Stimulated activated CD4-positive, alpha-beta T cell treated with anti-CD3 and anti-CD28 coated beads, Interleukin-12 subunit alpha, Interleukin-12 subunit beta, amount 100 ng/mL, for 4 hours (primary cell): ENCODE measurements around the gene LIN7B.
"Not testable (repeated sequence)": the region's sequence is repeated elsewhere in the genome, so short reads cannot be mapped to it uniquely, and the experiment has no call there.

Source experiments
- DNase-seq: peaks from one replicate; pipeline ENCODE4 v3.0.0-alpha.2; 2020

Gene LIN7B

GRCh38 chr19:49146408-49146770, 32.2 kb downstream of the LIN7B start:
- not testable (repeated sequence) for DNase-seq

GRCh38 chr19:49148044-49148682, 34.0 kb downstream of the LIN7B start:
- DNase-seq = no peak

DNA sequence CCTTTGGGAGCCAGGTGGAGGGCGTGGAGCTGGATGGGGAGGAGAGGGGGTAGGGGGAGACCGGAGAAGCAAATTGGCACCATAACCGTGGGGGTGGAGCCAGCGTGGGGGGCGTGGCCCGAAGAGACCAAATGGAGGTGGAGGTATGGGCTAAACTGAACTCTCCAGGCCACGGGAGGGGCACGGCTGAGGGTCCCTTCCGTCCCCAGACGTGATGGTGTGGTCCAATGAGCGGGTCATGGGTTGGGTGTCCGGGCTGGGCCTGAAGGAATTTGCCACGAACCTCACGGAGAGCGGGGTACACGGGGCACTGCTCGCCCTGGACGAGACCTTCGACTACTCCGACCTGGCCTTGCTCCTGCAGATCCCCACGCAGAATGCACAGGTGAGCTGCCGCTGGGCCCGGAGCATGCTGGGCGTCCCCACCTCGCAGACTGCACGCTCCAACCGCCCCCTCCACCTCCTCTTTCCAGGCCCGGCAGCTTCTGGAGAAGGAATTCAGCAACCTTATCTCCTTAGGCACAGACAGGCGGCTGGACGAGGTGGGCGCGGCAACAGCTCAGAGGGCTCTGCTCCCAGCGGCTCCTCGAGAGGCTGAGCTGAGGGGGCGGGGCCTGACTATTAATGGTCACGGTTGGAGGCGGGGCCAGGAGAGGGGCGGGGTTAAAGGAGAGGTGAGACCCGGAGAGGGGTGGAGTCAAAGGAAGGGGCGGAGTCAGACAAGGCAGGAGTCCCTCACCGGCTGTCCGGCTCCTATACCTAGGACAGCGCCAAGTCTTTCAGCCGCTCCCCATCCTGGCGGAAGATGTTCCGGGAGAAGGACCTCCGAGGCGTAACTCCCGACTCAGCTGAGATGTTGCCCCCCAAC, 34.8 kb downstream of the LIN7B start:
- DNase-seq = peak; percentile 77

DNA sequence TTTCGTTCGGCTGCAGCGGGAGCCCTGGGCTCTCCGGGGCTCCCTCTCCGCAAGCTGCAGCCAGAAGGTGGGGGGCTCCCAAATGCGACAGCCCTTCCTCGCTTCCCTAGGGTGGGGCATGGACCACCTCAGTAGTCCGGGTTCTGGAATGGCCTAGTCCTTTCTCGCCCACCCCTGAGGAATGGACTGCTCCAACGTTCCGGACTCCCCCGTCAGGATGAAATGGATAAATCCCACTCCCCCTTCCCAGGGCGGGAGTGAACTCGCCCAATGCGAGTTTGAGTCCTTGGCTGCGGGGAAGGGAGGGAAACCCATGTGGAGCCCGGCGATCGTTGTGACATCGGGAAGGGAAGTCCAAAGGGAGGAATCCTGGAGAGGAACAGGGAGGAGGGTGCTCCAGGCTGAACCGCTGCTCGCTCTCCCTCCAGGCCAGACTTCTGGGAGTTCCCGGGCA, 35.5 kb downstream of the LIN7B start:
- DNase-seq = no peak

DNA sequence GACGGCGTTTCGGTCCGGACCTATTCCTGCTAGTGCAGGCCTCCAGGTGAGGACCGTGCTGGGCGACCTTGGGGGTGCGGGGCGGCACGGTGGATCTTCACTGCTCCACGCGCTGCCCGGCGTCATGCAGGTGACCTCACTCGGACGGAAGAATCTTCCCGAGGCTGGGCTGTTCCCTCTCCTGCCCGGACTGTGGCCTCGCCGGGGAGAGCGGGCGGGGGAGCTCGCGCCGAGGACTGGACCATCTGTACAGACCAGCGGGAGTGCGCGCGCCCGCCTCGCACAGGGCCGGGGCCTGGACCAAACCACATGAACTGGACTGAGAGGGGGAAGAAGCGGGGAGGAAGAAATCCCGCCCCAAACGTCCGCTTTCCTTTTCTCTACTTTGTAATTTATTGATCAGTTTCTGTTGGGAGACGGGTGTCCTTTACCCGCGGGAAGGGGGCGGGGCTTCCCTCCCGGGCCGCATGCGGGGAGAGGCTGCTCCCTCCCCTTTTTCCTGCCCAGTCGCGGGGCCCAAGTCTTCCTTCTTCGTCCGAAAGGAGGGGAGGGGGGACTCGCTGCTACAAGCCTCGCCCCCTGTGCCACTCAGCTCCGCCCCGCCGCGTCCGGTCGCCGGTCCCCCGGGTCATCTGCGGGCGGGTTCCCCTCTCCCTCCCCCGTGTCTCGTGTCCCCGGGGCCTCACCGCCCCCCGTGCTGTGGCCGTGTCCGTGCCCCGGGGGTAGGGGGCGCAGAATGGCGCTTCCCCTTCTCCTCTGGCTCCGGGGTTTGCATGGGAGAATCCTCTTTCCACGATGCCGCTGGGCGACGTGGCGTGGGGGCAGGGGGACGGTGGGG, 36.2 kb downstream of the LIN7B start:
- DNase-seq = peak; percentile 41

- no peak for DNase-seq
Observed at GRCh38 chr19:49150944-49151243, 36.7 kb downstream of the LIN7B start.

DNA sequence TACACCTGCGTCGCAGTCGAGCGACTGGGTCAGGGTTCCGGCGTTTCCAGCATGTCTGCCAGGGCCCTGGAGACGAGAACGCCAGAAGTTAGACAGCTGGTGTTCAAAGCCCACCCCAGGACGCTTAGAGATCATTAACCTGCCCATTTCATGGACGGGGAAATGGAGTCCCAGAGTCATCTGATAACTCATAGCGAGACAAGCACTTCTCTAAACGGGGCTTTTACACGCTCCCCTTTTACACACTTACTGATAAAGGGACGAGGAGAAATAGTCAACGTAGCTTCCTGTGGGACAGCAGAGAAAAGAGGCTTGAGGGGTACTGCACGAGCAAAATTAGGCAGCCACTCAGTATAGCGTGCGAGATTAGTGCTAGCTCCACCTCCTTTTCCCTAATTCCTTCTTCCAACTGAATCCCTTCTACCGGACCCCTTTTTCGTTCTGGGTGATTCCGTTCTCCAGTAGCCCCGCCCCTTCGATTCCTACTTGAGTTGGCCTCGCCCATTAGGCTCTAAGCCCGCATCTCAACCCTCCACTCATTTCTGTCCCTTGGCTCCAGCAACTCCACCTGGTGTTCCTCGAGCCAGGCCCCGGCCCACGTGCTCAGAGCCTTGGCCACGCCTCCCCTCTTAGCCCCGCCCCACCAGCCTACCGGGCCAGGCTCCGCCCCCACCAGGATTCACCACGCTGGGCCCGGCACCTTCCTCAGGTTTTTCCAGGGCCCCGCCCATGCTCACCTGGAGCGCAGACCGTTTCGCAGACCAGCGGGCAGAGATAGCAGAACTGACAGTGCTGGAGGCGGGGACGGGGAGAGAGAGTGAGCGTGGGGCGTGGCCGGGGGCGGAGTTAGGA, 37.3 kb downstream of the LIN7B start:
- no peak for DNase-seq

- DNase-seq = no peak
Observed at GRCh38 chr19:49152119-49152550, 38.0 kb downstream of the LIN7B start.

GRCh38 chr19:49153167-49153809, 39.1 kb downstream of the LIN7B start:
- no peak for DNase-seq

GRCh38 chr19:49154279-49154678, 40.1 kb downstream of the LIN7B start:
- DNase-seq = no peak

- no peak for DNase-seq
Observed at GRCh38 chr19:49155005-49155819, 41.0 kb downstream of the LIN7B start, which contains the start of gene HRC. Gene HRC, minus strand, starts transcription at chr19:49155396. Its CDS starts 159 bp downstream, at chr19:49155237.

DNA sequence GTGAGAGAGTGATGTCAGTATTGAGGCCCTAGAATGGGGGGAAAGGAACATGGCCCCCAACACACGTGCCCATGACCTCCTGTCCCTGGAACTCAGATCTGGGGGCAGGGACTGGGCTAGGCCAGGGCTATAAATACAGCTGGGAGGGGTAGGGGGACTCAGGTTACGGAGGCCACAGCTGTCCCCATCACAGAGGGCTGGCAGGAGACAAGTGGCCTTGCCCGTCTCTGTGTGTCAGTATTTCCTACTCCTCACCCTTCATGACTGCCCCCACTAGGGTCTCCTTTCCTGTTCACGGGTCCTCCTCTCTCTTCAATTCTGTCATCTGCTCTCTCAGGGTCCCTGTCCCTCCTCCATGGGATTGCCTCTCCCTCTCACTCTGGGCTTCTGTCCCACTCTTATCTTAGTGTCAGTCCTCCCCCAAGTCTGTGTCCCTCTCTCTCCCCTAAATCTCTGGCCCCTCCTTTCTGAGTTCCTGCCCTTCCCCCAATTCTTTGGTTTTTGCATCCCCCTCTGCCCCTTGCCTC, 41.7 kb downstream of the LIN7B start:
- no peak for DNase-seq

DNA sequence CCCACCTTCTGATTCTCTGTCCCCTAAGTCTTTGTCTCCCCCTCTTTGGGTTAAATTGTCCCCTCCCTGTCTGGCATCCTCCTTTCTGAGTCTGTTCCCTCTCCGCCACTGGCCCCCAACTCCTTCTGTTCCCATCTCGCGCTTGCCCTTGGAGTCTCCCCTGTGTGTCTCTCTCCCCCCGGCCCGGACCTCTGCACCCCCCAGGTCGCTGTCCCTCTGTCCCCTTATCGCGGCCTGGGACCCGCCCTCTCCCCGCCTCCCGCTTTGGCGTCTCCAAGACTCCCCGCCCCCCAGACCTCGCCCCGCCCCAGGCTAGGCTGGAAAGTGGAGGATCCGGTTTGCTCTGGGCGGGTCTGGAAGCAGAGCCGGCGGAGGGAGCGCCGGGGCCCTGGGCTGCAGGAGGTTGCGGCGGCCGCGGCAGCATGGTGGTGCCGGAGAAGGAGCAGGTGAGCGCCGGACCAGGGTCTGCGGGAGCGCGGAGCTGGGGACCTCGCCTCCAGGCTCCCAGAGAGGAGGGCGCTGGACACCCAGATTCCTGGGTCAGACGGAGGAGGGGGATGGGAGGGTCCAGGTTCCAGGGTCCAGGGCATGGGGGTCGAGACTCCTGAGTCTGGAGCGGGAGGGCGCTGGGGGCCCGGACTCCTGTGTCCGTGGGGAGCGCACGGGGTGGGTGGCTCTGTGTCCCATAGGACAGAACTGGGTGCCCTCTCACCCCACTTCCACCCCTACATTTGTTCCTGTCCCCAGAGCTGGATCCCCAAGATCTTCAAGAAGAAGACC, 43.5 kb downstream of the LIN7B start, which contains the start of gene TRPM4:
Gene TRPM4 (plus strand): TSS at position 348 of the 780 bp plus-strand sequence. CDS start 75 bp downstream, at position 423.
- peak; percentile 52 for DNase-seq

DNA sequence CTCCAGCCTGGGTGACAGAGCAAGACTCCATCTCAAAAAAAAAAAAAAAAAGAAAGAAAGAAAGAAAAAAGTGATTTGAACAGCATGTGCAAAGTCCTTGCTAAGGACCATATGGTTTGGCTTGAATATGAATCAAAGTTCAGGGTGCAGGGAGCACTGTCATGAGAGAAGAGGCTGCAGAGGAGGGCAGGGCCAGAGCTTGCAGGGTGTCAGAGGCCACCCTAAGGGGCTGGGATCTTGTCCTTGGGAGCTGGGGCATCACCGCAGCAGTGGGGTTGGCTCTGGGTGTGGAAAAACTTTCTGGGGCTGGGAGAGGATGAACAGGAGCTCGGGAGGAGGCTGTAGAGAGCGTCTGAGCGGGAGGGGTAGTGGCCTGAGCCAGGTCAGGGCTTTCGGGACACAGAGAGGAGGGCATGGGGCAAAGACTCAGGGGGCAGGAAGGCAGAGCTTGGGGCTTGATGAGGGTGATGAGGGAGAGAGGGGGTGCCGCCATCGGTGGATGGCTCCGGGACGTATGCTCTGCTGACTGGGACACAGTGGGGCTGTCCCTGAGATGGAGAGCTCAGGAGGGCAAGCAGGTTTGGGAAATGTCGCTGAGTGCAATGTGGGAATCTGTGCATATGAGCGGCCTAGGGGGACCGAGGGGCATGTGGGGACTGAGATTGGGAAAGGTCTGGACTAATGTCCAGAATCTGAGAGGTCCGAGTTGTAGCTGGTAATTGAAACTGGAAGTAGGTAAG, 46.5 kb downstream of the LIN7B start:
- no peak for DNase-seq

GRCh38 chr19:49161987-49162386, 47.8 kb downstream of the LIN7B start:
- DNase-seq = no peak

GRCh38 chr19:49165111-49165750, 51.1 kb downstream of the LIN7B start:
- no peak for DNase-seq

GRCh38 chr19:49165865-49166301, 51.7 kb downstream of the LIN7B start:
- DNase-seq = no peak

DNA sequence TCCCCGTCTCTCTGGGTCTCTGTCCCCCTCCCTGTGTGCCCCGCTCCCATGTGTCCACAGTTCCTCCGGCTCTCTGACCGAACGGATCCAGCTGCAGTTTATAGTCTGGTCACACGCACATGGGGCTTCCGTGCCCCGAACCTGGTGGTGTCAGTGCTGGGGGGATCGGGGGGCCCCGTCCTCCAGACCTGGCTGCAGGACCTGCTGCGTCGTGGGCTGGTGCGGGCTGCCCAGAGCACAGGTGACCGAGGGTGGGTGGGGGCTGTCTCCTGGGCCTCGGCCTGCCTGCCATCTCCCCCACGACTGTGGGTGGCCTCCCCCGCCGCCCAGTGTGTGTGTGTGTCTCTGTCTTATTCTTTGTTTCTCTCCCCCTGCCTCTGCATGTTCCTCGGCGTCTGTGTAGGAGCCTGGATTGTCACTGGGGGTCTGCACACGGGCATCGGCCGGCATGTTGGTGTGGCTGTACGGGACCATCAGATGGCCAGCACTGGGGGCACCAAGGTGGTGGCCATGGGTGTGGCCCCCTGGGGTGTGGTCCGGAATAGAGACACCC, 53.8 kb downstream of the LIN7B start:
- DNase-seq = no peak
